ENCODE results near the gene GDI1.
"Not testable (repeated sequence)": the region's sequence is repeated elsewhere in the genome, so short reads cannot be mapped to it uniquely, and the experiment has no call there.

GDI1 gene

GRCh38 chrX:154436983-154437752, at the start of gene GDI1:
TSS of gene GDI1 (plus strand) at chrX:154437154. CDS start at chrX:154437255, 101 bp downstream.
- no peak for DNase-seq

- DNase-seq, result not testable (repeated sequence)
These were observed 48.9 kb upstream of the GDI1 start for GRCh38 chrX:154388094-154388493.

GRCh38 chrX:154388649-154389048, 48.3 kb upstream of the GDI1 start:
- not testable (repeated sequence) for DNase-seq

DNA sequence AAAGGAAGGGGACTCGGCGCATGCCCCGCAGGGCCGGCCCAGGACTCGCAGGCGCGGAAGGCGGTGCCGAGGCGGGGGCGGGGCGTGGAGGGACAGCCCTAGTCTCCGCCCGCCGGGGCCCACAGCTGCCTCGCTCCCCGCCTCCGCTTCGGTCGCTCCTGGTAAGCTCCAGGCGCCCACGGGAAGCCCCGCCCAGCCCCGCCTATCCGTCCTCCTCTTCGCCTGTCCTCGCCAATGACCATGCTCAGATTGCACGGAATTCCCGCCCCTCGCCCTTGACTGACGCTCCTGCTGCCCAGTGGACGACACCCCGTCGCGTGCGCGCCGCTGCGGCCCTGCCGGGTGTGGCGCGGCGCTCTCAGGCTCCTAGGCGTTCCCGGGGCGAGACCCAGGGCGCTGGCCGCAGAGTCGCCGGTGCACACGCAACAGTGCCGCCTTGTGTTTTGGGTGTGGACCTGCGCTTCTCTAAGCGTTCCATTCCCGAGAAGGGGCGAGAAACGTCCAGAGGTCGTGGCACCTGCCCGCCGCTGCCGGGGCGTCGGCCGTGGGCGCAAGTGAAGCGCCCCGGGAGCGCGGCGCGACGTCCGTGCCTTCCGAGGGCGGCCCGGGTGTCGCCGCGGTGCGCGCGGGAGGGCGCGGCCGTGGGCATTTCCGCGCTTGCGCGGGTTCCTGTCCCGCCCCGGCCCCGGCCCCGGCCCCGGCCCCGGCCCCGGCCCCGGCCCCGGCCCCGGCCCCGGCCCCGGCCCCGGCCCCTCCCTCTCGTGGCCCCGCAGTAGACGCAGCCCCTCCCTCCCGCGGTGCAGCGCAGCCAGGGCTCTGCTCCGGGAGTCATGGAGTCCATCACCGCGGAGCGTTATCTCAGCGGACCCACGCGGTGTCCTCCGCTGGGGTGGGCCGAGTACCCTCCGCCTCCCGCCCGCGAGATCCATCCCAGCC, 46.9 kb upstream of the GDI1 start:
- not testable (repeated sequence) for DNase-seq

- DNase-seq, result not testable (repeated sequence)
These were observed 40.6 kb upstream of the GDI1 start for GRCh38 chrX:154396363-154396762.

DNA sequence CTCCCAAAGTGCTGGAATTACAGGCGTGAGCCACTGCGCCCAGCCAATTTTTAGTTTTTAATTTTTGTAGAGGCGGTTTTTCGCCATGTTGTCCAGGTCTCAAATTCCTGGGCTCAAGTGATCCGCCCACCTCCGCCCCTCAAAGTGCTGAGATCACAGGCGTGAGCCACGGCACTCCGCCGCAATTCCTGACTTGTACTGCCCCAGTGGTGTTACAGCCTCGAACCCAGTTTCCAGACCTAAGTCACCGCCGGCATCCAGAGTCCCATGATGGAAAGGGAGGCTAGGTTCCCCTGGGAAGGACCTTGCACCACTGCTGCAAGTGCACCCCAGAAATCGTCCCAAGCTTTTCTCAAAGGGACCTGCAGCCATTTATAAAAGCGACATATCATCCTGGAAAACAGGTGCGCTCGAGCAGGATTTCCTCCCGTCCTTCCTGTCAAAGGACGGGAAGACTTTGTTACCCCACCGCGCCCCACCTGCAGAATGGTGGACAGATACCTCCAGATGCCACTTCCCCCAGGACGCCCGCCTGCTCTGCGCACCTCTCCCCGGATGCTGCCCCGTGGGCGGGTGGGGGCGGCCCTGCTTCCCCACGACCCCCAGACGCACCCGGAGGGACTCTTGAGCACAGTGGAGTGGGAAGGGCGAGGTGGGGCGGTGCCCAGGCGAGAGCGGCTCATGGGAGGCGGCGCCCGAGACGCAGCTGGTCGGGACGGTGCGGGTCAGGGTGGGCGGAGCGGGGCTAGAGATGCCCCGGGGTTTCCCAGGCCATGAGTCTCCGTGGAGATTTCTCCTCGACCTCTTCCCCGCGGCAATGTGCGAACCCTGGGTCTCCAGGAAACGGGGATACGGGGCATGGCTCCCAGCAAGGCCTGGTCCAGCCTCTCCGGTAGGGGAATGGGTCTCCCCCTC, 39.7 kb upstream of the GDI1 start:
- peak; percentile 40 for DNase-seq

- peak; percentile 75 for DNase-seq
These were observed 38.9 kb upstream of the GDI1 start, which contains the start of gene RPL10 for GRCh38 chrX:154397888-154398667. TSS of gene RPL10 (plus strand) at chrX:154398377. CDS start at chrX:154398520, 143 bp downstream.

- DNase-seq, result no peak
These were observed 38.1 kb upstream of the GDI1 start for GRCh38 chrX:154398668-154399526.

- no peak for DNase-seq
These were observed 37.2 kb upstream of the GDI1 start for GRCh38 chrX:154399527-154400368.

GRCh38 chrX:154400369-154400817, 36.6 kb upstream of the GDI1 start:
- not testable (repeated sequence) for DNase-seq

GRCh38 chrX:154401045-154401799, 35.7 kb upstream of the GDI1 start:
- DNase-seq, result no peak

DNA sequence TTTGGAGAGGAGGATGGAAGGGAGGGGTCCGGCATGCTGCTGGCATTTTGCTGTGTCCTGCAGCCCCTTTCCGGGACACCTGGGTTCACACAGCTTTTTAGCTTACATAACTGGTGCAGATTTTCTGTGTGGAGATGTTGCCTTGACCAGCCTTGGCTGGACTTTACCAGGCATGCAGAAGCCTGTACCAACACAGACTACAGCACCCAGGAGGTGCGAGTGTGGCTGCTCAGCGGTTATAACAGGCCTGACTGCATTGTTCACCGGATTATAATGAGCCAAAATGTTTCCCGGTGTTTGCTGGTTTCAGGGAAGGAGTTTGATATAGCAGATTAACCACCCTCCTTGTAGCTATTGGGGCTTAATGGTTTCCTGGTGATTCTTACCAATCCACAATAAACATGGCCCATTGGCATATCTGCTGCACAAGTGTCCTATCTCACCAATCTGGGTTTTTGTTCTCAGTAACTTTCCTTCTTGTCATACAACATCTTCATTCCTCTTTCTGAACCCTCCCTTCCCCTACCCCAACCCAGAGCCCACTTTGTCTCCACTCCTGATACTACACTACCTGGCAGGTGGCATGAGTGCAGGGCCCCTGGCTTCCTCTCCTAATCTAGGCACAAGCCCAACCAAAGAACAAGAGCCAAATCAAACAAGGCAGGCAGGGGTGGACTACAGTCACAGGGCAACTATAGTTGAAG, 34.9 kb upstream of the GDI1 start:
- no peak for DNase-seq

DNA sequence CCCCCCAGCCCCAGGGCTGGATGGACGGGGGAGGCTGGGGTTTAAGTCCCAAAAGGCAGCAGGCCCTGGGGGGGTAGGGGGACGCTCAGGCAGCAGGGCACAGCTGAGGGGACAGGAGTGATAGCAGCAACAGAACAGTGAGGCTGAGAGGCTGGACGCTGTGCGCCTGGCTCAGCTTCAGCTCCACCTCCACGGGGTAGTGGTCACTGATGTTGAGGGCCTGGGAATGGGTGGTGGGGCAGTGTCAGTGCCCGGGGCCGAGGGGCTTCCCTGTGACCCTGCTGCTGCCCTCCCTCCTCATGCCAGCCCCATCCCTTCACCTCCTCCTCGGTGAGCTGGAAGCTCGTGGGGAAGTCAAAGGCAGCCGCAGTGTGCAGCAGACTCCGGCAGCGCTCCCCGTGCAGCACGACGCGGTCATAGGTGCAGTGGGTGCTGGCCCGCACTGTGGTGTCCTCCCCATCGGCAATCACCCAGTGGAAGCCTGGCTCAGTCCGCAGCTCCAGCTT, 34.3 kb upstream of the GDI1 start:
- DNase-seq, result no peak

DNA sequence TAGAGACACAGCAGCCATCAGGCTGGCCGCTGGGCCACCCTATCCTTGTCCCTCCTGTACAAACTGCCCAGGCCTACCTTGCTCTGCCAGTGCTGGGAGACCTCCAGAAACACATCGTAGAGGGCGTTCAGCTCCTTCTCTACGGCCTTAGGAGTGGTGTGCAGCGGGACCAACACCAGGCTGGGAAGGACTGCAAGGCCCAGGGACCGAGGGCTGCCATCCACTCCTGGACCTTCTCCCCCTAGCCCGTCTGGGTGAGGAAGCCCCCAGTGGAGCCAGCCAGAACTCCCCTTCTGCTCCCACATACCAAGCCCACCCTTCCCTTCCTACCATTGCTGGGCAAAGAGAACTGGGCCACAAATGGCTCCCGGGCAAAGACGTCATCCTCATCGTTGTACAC, 33.8 kb upstream of the GDI1 start:
- DNase-seq, result no peak

GRCh38 chrX:154403858-154404257, 33.1 kb upstream of the GDI1 start:
- DNase-seq, result no peak

- no peak for DNase-seq
These were observed 32.2 kb upstream of the GDI1 start for GRCh38 chrX:154404625-154405192.

DNA sequence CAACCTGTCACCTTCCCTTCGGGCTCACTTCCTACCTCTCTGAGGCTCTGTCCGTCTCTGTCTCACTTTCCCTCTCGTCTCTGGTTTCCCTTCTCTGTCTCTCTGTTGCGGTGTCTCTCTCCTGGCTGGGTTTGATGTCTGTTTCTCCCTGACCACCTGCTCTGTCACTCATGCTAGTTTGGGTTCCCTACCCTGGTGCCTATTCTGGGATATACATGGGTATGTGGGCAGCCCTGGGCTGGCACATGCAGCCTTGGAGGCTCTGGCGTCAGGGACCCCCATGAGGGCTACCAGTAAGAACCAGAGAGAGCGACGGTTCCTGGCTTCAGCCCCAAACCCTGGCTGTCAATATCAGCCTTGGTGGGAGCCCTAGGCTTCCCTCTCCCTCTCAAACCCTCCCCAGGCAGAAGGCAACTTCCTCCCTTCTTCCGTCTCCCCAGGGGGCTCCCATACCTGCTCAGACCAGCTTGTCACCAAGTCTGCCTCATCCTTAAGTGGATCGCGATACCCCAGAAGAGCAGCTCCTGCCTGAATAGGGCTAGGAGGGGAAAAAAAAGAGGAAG, 28.2 kb upstream of the GDI1 start:
- DNase-seq, result no peak

All from SHP77 treated with DMSO at 0.1 percent for 48 hours (cell line).